GM12873 (cell line): ENCODE measurements around the gene CEP83.

Experiments
- CTCF ChIP-seq: IDR thresholded peaks from 2 replicates; pipeline ENCODE4 v1.5.1; 2012; ENCODE audit warnings: low read depth, mild to moderate bottlenecking, moderate library complexity, low read length, control low read depth; ENCODE audit not compliant: insufficient read depth; ENCODE audit errors: missing control alignments

Gene CEP83

GRCh38 chr12:94284046-94284445 is 175.6 kb downstream of the CEP83 start:
- TF ChIP-seq CTCF = no peak

- no peak for TF ChIP-seq CTCF
Measured at GRCh38 chr12:94282675-94283074, 177.0 kb downstream of the CEP83 start.

GRCh38 chr12:94280063-94280462 is 179.6 kb downstream of the CEP83 start:
- TF ChIP-seq CTCF = no peak

GRCh38 chr12:94277426-94278000 is 182.2 kb downstream of the CEP83 start:
- TF ChIP-seq CTCF = no peak

- no peak for TF ChIP-seq CTCF
Measured at GRCh38 chr12:94276725-94277124, 182.9 kb downstream of the CEP83 start.

- no peak for TF ChIP-seq CTCF
Measured at GRCh38 chr12:94273272-94273671, 186.4 kb downstream of the CEP83 start.

- no peak for TF ChIP-seq CTCF
Measured at GRCh38 chr12:94272280-94272679, 187.4 kb downstream of the CEP83 start.
